NCI-H1105 (cell line): ENCODE measurements around the gene RNASEL.
"Not testable (repeated sequence)": the region's sequence is repeated elsewhere in the genome, so short reads cannot be mapped to it uniquely, and the experiment has no call there.

Experiments used
- DNase-seq: peaks from one replicate; lab custom pipeline; 2025; lab: John Stamatoyannopoulos, UW

RNASEL gene, protein sequence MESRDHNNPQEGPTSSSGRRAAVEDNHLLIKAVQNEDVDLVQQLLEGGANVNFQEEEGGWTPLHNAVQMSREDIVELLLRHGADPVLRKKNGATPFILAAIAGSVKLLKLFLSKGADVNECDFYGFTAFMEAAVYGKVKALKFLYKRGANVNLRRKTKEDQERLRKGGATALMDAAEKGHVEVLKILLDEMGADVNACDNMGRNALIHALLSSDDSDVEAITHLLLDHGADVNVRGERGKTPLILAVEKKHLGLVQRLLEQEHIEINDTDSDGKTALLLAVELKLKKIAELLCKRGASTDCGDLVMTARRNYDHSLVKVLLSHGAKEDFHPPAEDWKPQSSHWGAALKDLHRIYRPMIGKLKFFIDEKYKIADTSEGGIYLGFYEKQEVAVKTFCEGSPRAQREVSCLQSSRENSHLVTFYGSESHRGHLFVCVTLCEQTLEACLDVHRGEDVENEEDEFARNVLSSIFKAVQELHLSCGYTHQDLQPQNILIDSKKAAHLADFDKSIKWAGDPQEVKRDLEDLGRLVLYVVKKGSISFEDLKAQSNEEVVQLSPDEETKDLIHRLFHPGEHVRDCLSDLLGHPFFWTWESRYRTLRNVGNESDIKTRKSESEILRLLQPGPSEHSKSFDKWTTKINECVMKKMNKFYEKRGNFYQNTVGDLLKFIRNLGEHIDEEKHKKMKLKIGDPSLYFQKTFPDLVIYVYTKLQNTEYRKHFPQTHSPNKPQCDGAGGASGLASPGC

DNA sequence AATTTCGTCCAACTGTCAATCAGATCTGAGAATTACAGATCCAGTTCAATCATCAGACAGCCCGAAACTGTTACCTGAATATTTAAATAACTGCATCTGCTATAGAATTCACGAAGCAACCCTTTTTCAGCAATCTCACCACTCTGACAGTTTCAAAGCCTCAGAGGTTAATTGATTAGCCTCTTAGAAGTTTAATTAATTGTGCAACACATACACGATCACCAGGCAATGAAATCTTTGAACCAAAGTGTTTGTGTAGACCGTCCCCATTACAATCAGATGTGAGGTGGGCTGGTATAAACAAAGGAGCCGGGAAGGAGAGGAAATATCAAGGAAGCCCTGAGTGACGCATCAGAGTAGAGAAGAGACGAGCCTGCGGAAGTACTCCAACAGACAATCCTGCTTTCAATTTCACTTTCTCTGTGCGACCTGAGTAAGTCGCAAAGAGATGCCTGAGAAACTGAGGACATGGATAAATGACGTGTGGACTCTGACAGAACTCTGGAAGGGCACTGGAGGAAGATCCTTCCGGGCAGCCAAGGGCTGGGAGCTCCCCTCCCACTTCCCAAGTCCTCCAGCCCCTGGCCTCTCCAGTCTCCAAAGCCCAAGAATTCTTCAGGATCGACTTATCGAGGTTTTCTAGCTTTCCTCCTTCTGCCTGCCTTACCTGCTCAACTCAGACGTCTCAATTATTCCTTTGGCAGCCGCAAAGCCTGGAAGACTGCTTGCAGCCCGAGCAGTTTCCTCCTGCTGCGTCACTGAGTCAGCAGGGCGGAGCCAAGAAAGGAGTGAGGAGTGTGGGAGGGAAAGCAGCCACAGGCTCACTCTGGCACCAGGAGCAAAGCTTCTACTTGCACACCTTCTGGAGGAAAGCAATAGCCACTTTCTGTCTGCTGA, at the start of gene RNASEL:
TSS of gene RNASEL (minus strand) at position 757 of the 897 bp plus-strand sequence. CDS start 2,450 bp downstream, outside the sequence.
- DNase-seq: no peak

DNA sequence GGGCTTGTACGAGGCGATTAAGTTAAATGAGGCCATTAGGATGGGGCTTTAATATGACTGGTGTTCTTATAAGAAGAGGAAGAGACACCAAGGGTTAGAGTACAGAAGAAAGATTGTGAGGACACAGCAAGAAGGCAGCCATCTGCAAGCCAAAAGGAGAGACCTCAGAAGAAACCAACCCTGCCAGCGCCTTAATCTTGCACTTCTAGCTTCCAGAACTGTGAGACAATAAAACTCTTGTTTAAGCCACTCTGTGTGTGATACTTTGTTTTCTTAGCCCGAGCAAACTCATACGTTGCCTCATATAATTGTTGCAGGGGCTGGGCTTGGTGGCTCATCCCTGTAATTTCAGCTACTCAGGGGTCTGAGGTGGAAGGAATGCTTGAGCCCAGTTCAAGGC, 48.7 kb upstream of the RNASEL start:
- no peak for DNase-seq

DNA sequence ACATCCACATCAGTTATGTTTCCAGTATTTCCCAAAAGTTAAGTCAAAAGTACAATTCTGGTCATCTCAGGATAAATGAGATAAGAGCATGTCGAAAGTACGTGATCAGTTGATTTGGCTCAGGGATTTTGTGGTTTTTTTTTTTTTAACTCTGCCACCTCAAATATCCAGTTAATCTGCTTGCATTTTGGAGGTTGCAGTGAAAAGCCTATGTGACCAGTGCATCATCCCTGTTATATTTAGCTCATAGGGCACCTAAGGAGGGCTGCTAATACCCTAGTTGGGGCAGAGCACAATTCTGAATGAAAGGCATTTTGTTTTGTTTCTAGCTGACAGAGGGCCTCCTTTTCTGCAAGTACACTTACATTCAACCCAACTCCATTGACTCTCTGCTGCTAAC, 46.8 kb upstream of the RNASEL start:
- DNase-seq: no peak

DNA sequence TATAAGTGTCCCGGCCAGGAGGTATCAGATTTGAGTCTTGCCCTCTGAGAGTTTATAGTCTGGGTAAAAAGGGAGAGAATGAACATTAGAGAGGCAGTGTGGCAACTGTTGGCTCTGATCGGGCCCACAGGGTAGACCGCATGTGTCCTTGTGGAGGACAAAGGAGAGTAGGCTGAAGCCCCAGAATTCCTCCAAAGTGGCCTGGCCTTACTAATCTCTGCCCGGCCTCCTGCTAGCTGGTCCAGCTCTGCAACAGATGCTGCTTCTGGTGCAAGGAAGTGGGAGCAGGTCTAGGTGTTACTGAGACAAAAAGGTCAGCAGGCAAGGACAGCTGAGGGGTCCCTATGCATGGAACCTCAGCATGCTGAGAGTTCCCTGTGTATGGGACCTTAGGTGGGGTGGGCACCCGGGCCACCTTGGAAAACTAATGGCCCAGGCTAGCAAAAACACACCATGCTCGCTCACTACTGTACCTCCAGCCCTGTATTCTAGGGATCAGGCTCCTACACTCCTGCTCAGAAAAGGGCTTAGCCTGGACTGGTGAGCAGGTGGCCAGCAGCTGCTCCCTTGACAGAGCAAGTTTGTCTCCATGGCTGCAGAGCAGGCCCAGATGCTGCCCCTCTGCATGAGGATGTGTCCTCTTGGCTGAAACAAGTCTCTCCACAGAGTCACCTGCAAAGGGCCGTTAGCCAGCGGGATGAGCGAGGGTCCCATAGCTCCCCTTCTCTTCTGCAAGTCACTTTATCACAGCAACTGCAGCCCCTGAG, 45.4 kb upstream of the RNASEL start:
- no peak for DNase-seq

DNA sequence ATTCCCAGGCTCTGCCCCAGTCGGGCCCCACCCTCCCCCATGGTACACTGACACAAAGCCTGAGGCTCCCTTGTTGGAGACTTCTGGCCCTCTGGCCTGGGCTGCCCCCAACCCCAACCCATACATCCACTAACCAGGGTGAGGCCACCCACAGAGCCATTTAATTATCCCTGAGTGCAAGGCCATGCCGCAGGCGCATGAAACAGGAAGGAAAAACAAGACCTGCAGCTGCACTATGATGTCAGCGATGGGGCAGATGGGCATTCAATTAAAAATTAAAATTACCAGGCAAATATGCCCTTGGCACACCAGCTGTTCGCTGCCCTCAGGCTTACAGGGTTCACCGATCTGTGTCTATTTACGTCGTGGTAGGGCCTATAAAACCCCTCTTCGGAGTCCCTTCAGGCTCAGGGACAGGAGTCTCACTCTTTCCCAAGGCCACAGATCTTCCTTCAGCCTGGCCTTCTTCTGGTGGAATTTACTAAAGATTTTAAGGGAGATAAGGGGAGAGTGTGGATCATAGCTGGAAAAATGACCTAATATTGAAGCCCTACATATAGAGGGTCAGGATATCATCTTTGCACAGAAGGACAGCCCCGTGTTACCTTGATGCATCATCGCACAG, 44.7 kb upstream of the RNASEL start:
- peak; percentile 61 for DNase-seq

DNA sequence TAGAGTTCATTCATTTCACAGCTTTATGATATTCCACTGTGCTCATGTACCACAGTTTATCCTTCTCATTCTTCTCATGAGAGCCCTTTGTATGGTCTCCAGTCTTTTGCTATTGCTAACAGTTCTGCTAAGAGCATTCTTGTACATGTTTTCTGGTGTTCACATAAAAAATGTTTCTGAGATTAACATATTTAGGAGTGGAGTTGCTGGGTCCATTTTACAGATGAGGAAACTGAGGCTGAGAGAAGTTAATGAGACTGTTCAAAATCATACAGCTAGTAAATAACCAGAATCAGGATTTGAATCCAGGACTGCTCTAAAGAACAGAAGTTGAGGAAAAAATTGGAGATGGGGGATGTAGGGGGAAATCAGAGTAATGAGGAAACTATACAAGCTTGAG, 44.0 kb upstream of the RNASEL start:
- DNase-seq: no peak

DNA sequence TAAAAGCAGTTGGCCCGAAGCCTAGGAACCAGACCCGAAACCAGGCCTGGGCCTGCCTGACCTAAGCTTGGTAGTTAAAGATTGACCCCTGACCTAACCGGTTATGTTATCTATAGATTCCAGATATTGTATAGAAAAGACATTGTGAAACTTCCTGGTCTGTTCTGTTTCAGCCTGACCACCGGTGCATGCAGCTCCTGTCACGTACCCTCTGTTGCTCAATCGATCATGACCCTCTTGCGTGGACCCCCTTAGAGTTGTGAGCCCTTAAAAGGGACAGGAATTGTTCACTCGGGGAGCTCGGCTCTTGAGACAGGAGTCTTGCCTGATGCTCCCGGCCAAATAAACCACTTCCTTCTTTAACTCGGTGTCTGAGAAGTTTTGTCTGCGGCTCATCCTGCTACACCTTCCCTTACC, 43.4 kb upstream of the RNASEL start:
- not testable (repeated sequence) for DNase-seq

DNA sequence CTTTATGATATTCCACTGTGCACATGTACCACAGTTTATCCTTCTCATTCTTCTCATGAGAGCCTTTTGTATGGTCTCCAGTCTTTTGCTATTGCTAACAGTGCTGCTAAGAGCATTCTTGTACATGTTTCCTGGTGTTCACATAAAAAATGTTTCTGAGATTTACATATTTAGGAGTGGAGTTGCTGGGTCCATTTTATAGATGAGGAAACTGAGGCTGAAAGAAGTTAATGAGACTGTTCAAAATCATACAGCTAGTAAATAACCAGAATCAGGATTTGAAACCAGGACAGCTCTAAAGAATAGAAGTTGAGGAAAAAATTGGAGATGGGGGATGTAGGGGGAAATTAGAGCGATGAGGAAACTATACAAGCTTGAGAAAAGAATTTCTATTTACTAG, 42.9 kb upstream of the RNASEL start:
- no peak for DNase-seq

DNA sequence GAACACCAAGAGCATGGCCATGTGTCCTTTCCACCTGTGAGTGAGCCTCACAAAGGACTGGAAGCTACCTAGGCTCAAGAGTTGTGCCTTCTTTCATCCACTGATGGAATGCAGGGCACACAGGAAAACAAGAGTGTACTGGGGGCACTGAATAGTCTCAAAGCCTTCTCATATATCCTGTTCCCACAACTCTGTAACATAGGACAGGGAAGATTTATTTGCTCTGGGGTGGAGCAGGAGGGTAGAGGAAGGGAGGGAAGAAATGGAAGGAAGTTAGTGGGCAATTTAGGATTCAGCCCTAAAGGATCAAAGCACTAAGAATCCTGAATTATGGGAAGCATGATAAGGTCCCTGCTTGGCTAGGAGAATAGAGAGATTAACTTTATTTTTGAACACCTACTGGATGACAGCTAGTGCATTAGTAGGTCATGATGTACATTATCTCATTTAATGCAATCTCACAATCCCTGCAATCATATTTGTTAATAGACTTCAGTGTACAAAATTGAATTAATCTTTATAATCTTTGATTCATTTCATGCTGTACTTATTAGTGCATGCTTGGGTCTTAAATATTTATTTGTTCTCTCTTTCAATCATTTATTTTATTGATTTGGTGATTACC, 42.1 kb upstream of the RNASEL start:
- DNase-seq: no peak

DNA sequence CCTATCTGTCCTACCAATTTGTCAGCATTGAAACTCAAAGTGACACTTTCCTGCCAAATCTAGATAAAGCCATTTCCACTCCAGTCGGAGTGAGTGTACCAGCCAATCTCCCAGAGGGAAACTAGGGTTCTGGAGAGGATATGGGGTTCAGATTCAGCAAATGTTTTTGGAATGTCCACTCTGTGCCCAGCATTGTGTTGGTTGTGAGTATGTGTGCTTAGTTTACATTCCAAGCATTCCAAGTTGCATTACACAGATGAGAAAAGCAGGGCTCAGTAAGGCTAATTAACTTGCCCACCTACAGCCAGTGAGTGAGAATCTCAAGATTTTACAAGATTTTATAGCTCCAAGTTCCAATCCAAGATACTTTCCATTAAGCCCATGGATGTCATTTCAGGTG, 41.5 kb upstream of the RNASEL start:
- DNase-seq: no peak

DNA sequence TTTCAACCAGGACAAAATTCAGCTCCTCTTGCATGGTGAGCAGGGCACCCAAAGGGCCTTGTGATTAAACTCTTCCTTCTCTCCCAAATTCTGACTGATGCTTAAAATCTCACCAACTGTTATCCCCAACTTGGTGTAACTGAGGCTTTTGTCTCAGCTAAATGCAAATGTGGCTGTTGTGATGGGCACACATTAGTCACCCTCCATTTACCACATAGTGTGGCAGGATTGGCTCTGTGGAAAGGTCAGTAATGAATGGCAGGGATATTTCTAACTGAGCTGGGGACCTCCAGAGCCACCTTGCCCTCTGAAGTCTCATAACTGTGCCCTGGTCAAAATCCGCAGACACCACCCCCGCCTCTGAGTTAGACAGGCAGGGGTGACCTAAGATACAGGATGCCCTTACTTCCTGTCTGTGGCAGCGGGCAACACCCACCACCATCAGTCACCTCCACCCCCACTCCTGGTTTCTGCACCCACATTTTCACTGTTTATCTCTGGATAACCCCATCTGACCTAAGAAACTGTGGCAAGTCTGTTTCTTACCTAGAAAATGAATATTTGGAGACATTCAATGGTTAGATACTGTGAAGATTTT, 40.5 kb upstream of the RNASEL start:
- no peak for DNase-seq

DNA sequence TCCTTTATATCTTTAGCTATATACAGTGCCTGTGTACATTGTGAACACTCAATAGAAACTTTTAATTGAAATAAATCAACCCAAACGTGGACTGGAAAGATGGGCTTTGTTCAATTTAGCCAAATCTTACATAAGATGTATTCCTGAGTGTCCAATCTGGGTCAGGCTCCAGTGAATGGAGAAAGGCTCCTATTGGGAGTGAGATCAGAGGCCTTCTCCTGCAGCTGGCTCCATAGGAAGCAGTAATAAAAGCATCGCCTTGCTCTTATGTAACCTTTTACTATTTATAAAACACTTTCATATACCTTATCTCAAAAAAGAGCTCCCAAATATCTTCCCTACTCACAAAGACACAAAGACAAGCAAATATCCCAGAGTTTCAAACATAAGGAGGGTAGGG, 40.0 kb upstream of the RNASEL start:
- DNase-seq: no peak

DNA sequence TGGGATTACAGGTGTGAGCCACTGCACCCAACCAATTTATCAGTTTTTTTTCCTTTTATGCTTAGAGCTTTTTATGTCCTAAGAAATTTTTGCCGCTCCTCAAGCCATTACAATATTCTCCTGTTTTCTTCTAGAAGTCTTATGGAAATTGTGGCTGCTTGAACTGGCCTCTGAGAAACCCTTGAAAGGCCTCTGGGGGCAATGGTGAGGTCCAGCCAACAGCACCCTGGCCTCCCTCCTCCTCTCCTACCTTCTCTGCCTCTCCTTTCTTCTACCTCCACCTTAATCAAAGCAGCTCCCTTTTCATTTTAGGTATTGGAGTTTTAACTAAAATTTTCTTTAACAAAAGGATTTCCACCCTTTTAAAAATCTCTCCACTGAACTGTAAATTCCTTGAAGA, 39.6 kb upstream of the RNASEL start:
- DNase-seq: no peak

DNA sequence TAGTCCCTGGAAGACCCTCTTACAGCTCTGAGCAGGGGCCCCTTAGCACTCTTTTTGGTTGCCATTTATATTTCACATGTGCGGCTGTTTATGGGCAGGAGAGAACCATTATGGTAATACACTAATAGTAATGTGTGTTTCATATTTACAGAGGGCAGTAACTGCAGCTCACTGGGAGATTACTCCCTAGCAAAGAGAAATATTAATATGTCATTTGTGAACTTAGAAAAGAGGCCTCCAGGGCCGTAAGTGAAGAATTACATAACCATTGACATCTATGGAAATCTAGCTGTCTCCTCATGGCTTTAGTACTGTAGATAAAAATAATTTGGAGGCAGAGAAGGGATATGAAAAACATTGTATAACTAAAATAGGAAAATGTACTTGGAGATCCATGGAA, 38.6 kb upstream of the RNASEL start:
- no peak for DNase-seq

DNA sequence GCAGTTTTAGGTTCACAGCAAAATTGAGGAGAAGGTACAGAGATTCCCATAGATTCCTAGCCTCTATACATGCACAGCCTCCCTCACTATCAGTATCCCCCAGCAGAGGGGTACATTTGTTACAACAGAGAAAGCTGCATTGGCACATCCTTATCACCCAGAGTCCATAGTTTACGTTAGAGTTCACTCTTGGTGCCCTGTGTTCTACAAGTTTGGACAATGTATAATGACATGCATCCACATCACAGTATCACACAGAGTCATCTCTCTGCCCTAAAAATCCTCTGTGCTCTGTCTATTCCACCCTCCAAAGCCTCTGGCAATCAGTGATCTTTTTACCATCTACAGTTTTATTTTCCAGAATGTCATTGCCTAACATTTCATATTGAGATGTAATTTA, 37.5 kb upstream of the RNASEL start:
- no peak for DNase-seq

DNA sequence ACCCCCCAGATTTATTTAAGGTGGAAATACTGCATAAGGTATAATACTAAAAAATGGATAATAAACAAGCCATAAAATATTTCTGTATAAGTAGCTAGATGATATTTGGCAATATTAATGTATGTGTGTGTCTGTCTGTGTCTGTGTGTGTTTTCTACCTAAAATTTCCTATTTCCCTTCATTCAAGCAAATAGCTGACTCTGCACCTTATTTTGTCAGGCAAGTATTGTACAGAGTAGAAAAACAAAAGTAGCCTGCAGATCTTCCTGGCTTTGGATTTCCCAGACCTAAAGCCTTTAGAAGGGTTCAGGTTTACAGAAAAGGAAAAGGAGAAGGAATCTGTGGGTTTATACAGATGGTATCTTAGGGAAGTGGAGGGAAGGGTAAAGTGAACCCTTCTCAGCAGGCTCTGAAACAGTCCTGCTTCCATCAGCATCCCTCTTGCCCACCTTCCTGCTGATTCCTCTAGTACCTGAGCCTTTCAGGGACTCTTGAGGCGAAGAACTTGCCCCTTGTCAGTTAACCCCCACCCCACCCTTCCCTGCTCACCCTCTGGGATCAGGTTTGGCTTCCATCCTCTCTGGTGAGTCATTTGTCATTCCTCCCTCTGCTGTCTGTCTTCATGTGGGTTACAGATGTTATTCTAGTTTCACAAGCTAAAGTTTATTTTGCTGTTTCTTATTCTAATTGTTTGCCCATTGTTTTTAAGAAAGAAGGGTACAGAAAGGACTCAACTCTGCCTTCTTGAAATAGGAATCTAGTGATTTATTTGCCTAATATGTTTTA, 36.9 kb upstream of the RNASEL start:
- DNase-seq: no peak

DNA sequence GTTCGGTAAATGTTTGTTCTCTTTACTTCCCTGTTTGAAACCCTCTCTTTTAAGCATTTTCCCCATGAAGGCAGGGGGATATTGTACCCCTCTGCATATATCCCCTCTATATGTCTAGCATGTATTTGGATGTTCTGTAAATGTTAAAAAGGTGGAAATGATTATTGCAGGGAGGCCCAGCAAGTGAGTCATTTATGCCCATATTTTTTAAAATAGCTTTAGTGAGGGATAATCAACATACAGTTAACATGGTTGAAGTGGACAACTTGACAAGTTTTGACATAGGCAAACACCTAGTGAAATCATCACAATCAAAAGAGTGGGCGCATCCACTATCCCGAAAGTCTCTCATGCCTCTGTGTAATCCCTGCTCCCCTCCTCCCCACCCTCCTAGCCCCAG, 36.0 kb upstream of the RNASEL start:
- no peak for DNase-seq

DNA sequence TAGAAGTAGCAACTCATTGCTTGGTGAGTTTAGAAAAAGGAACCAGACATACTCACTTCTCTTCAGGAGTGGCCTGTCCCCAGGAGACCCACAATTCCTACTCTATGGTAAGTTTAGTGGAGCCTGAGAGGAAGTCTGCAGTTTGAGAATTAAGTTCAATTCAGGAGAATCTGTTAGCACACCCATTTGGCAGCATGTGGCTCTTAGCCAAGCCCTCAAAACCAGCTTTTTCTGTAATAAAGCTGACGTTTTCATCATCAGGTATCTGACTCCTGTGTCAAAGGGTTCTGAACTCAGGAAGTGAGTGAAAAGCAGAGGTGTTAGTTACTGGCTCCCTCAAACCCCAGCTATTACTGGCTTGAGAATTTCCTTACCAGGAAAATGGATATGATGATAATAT, 35.5 kb upstream of the RNASEL start:
- DNase-seq: no peak

DNA sequence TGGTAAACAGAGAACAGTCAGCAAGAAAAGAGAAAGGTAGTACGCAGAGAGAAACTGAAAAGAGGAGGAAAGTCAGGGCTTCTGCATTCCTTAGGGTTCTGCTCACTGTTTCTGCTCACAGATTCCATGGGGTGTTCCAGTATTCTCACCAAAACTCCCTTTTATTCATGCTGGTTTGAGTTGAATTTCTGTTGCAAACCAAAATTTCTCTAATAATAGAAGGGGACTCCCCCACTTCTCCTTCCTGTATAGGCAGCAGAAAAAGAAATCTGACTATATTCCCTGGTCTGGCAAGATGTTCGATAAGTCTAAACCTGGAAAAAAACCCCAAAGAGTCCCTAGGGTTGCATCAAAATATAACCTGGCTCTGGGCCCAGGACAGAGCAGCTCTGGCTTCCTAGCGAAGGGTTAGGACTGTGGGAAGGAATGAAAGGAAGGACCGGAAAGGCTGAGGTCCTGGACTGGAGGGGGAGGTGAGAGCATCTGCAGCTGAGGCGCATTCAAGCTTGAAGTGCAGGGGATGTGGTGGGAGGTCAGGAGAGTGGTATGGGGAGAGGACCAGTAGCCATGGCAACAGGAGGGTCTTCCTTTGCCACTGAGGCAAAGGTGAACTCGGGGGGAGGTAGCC, 34.0 kb upstream of the RNASEL start:
- no peak for DNase-seq
